ENCODE measurements around the gene RNF215.
A peak's percentile ranks its signal among the peaks of the same experiment; 100 is the strongest.

Gene RNF215

GRCh38 chr22:30396871-30397655, 9.9 kb upstream of the RNF215 start, which contains the start of gene SEC14L2:
Gene SEC14L2 (plus strand): TSS chr22:30397018. CDS start chr22:30397117, 99 bp downstream.
- DNase-seq (ENCODE audit: low read depth), result no peak

GRCh38 chr22:30393885-30394284, 6.7 kb upstream of the RNF215 start:
- no peak for DNase-seq (ENCODE audit: low read depth)

GRCh38 chr22:30393322-30393680, 6.1 kb upstream of the RNF215 start:
- no peak for DNase-seq (ENCODE audit: low read depth)

- DNase-seq (ENCODE audit: low read depth), result no peak
These were observed 5.6 kb upstream of the RNF215 start for GRCh38 chr22:30392661-30393321.

GRCh38 chr22:30390974-30391691, 3.9 kb upstream of the RNF215 start:
- DNase-seq (ENCODE audit: low read depth), result peak; percentile 52

GRCh38 chr22:30386608-30386959, 627 bp downstream of the RNF215 start:
- DNase-seq (ENCODE audit: low read depth), result no peak

GRCh38 chr22:30385942-30386341, 1.3 kb downstream of the RNF215 start:
- DNase-seq (ENCODE audit: low read depth), result no peak

GRCh38 chr22:30383061-30383460, 4.2 kb downstream of the RNF215 start:
- DNase-seq (ENCODE audit: low read depth), result no peak

- DNase-seq (ENCODE audit: low read depth), result no peak
These were observed 4.9 kb downstream of the RNF215 start for GRCh38 chr22:30382340-30382739.

GRCh38 chr22:30381264-30381663, 5.9 kb downstream of the RNF215 start:
- DNase-seq (ENCODE audit: low read depth), result no peak

- no peak for DNase-seq (ENCODE audit: low read depth)
These were observed 7.2 kb downstream of the RNF215 start for GRCh38 chr22:30380011-30380410.

GRCh38 chr22:30375312-30375849, 11.8 kb downstream of the RNF215 start:
- DNase-seq (ENCODE audit: low read depth), result no peak

- no peak for DNase-seq (ENCODE audit: low read depth)
These were observed 13.6 kb downstream of the RNF215 start for GRCh38 chr22:30373331-30374325.

- no peak for DNase-seq (ENCODE audit: low read depth)
These were observed 14.3 kb downstream of the RNF215 start for GRCh38 chr22:30372915-30373314.

GRCh38 chr22:30371981-30372380, 15.2 kb downstream of the RNF215 start:
- no peak for DNase-seq (ENCODE audit: low read depth)

- no peak for DNase-seq (ENCODE audit: low read depth)
These were observed 15.9 kb downstream of the RNF215 start for GRCh38 chr22:30371321-30371720.

GRCh38 chr22:30370641-30371230, 16.5 kb downstream of the RNF215 start:
- no peak for DNase-seq (ENCODE audit: low read depth)

- no peak for DNase-seq (ENCODE audit: low read depth)
These were observed 18.8 kb downstream of the RNF215 start for GRCh38 chr22:30368420-30368819.

- no peak for DNase-seq (ENCODE audit: low read depth)
These were observed 21.3 kb downstream of the RNF215 start for GRCh38 chr22:30365891-30366290.

- DNase-seq (ENCODE audit: low read depth), result no peak
These were observed 24.4 kb downstream of the RNF215 start for GRCh38 chr22:30362651-30363281.

Data from CMK (cell line).